GM18867 (cell line): ENCODE measurements around the gene SNW1.

Experiments used
- ATAC-seq: cut with Tn5 transposase; IDR thresholded peaks from one replicate; pipeline ENCODE4 v1.9.1; 2021; ENCODE audit warnings: mild to moderate bottlenecking, moderate library complexity; ENCODE audit not compliant: unreplicated experiment

The SNW1 gene

DNA sequence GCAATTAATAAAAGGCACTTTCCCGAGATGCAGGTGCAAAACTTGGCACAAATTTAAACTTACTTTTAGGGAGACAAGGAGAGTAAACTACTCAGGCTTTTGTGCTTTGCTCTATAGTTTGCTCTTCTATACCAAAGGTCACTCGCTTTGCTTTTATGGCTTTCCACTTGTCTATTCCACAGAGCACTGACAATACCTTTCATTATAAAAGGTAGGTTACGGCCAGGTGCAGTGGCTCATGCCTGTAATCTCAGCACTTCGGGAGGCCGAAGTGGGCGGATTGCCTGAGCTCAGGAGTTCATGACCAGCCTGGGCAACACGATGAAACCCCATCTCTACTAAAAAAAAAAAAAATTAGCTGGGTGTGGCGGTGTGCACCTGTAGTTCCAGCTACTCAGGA lies 86.0 kb downstream of the SNW1 start:
- ATAC-seq: no peak

- no peak for ATAC-seq
Observed at GRCh38 chr14:77673193-77673592, 87.8 kb downstream of the SNW1 start.
